ENCODE data around the gene PSD4. TPM values are rescaled to one million over a fixed set of nuclear protein-coding genes. Genes with fewer than 3 reads are reported as not detected.

Gene PSD4
- total and polyA plus RNA-seq, 5 donors from 2014 or later: 18.1 to 124 (median 22.7) TPM

DNA sequence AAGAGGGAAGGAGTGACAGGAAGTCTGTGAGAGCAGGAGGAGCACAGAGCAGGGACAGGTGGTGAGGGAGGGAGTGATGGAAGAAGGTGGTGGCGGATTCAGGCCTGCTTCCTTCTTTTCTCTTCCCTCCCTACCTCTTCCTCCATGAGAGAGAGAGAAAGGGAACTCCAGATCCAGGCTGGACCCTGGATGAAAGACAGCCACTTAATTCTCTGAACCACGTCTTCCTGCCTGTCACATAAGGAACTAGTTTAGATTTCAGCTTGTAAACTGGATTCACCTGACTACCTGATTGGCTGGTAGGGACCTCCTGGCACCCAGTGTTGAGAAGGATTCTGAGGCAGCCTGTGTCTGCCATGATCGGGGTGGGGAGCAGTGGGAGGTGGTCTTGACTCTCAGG lies 56.0 kb downstream of the PSD4 start:
- Histone ChIP-seq H3K27ac (ENCODE audit: insufficient read depth, low read length, poor library complexity, severe bottlenecking) (no peak overlapping the region), H3K36me3 (ENCODE audit: control insufficient read depth, insufficient read depth, low read length) (no peaks in the 10 kb centered on the region), H3K4me1 (ENCODE audit: control insufficient read depth, insufficient read depth, low read length, poor library complexity, severe bottlenecking) (no peaks in the 10 kb centered on the region), H3K9me3 (ENCODE audit: control insufficient read depth in 2 of 2, low read length in 2 of 2) (no peaks in the 10 kb centered on the region), H3K27me3 (ENCODE audit: control insufficient read depth, insufficient read depth, low read length) (no peaks in the 10 kb centered on the region), H3K4me3 (ENCODE audit: low read depth, low read length) (no peak overlapping the region)
- H3K9me3 Mint-ChIP-seq: no peaks in the 10 kb centered on the region
- H3K27ac Mint-ChIP-seq: peak overlapping the region in 1 of 3 donors; percentile 52
- peaks cover 14% of the 10 kb centered on the region for H3K27me3 Mint-ChIP-seq
- DNase-seq (no peak), ATAC-seq (ENCODE audit: low read depth in 2 of 2) (no peak)
- H3K36me3 Mint-ChIP-seq: no peaks in the 10 kb centered on the region
- H3K4me1 Mint-ChIP-seq: peaks cover 0 to 8% (median 5%) of the 10 kb centered on the region in 4 donors
- no peak overlapping the region for H3K4me3 Mint-ChIP-seq

GRCh38 chr2:113230531-113230930 lies 56.8 kb downstream of the PSD4 start:
- Mint-ChIP-seq H3K36me3 (no peaks in the 10 kb centered on the region), H3K27me3 (peaks cover 14% of the 10 kb centered on the region), H3K9me3 (no peaks in the 10 kb centered on the region), H3K4me3 (no peak overlapping the region), H3K4me1 (peaks cover 0 to 11% (median 5%) of the 10 kb centered on the region in 4 donors), H3K27ac (peak overlapping the region in 1 of 3 donors; percentile 52)
- H3K4me1 ChIP-seq (ENCODE audit: control insufficient read depth, insufficient read depth, low read length, poor library complexity, severe bottlenecking): no peaks in the 10 kb centered on the region
- H3K9me3 ChIP-seq (ENCODE audit: control insufficient read depth in 2 of 2, low read length in 2 of 2): no peaks in the 10 kb centered on the region
- DNase-seq (no peak), ATAC-seq (ENCODE audit: low read depth in 2 of 2) (no peak)
- no peaks in the 10 kb centered on the region for H3K27me3 ChIP-seq (ENCODE audit: control insufficient read depth, insufficient read depth, low read length)
- H3K27ac ChIP-seq (ENCODE audit: insufficient read depth, low read length, poor library complexity, severe bottlenecking): no peak overlapping the region
- no peaks in the 10 kb centered on the region for H3K36me3 ChIP-seq (ENCODE audit: control insufficient read depth, insufficient read depth, low read length)
- no peak overlapping the region for H3K4me3 ChIP-seq (ENCODE audit: low read depth, low read length)

DNA sequence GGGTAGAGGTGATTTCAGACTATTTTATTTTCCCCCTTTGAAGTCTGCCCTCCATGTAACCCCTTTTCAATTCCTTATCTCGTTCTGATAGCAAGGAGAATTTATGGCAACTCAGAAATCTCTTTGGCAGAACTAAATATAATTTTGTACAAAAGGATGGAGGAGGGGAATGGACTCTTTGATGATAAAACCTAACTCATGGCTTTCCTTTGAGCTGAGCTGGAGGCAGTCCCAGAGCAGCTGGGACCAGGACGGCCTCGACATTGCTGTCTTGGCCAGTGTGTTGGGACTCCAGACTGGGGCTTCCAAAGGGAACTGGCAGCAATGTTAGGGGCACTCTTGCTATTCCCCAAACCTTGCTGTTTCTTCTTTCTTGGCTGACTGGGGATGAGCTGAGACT lies 57.3 kb downstream of the PSD4 start:
- no peak overlapping the region for H3K4me3 Mint-ChIP-seq
- no peaks in the 10 kb centered on the region for H3K9me3 Mint-ChIP-seq
- no peaks in the 10 kb centered on the region for H3K36me3 Mint-ChIP-seq
- Histone ChIP-seq H3K9me3 (ENCODE audit: control insufficient read depth in 2 of 2, low read length in 2 of 2) (no peaks in the 10 kb centered on the region), H3K4me1 (ENCODE audit: control insufficient read depth, insufficient read depth, low read length, poor library complexity, severe bottlenecking) (no peaks in the 10 kb centered on the region), H3K27me3 (ENCODE audit: control insufficient read depth, insufficient read depth, low read length) (no peaks in the 10 kb centered on the region), H3K4me3 (ENCODE audit: low read depth, low read length) (no peak overlapping the region), H3K36me3 (ENCODE audit: control insufficient read depth, insufficient read depth, low read length) (no peaks in the 10 kb centered on the region), H3K27ac (ENCODE audit: insufficient read depth, low read length, poor library complexity, severe bottlenecking) (no peak overlapping the region)
- ATAC-seq (ENCODE audit: low read depth in 2 of 2) (no peak), DNase-seq (no peak)
- peaks cover 0 to 11% (median 5%) of the 10 kb centered on the region in 4 donors for H3K4me1 Mint-ChIP-seq
- H3K27ac Mint-ChIP-seq: no peak overlapping the region
- H3K27me3 Mint-ChIP-seq: peaks cover 14% of the 10 kb centered on the region

DNA sequence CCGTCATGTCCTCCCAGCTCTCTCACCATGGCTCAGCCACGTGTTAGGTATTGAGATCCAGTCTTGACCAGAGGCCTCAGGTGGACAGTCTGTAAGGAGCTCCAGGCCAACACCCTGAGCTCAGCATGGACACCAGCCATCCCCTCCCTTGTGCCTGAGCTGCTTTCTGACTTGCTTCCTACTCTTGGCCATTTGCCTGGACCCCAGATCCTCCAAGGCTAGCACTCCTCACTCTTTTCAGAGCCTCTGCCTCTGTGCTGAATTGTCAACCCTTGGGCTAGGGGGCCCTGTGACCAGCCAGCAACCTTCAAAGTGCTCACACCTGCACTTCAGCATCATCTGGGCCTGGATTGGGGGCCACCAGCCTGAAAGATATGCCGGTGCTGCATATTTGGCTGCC lies 58.4 kb downstream of the PSD4 start:
- Mint-ChIP-seq H3K27me3 (peaks cover 14% of the 10 kb centered on the region), H3K4me3 (no peak overlapping the region), H3K9me3 (no peaks in the 10 kb centered on the region), H3K4me1 (peaks cover 0 to 18% (median 8%) of the 10 kb centered on the region in 4 donors), H3K36me3 (no peaks in the 10 kb centered on the region), H3K27ac (no peak overlapping the region)
- no peak for DNase-seq
- Histone ChIP-seq H3K27ac (ENCODE audit: insufficient read depth, low read length, poor library complexity, severe bottlenecking) (no peak overlapping the region), H3K4me3 (ENCODE audit: low read depth, low read length) (no peak overlapping the region), H3K4me1 (ENCODE audit: control insufficient read depth, insufficient read depth, low read length, poor library complexity, severe bottlenecking) (no peaks in the 10 kb centered on the region), H3K27me3 (ENCODE audit: control insufficient read depth, insufficient read depth, low read length) (no peaks in the 10 kb centered on the region), H3K36me3 (ENCODE audit: control insufficient read depth, insufficient read depth, low read length) (no peaks in the 10 kb centered on the region), H3K9me3 (ENCODE audit: control insufficient read depth in 2 of 2, low read length in 2 of 2) (no peaks in the 10 kb centered on the region)
- no peak for ATAC-seq (ENCODE audit: low read depth in 2 of 2)

GRCh38 chr2:113232740-113233139 lies 59.0 kb downstream of the PSD4 start:
- H3K9me3 ChIP-seq (ENCODE audit: control insufficient read depth in 2 of 2, low read length in 2 of 2): no peaks in the 10 kb centered on the region
- H3K4me1 Mint-ChIP-seq: peaks cover 0 to 23% (median 11%) of the 10 kb centered on the region in 4 donors
- H3K27ac ChIP-seq (ENCODE audit: insufficient read depth, low read length, poor library complexity, severe bottlenecking): no peak overlapping the region
- no peaks in the 10 kb centered on the region for H3K9me3 Mint-ChIP-seq
- H3K4me1 ChIP-seq (ENCODE audit: control insufficient read depth, insufficient read depth, low read length, poor library complexity, severe bottlenecking): no peaks in the 10 kb centered on the region
- H3K27me3 ChIP-seq (ENCODE audit: control insufficient read depth, insufficient read depth, low read length): no peaks in the 10 kb centered on the region
- H3K4me3 ChIP-seq (ENCODE audit: low read depth, low read length): no peak overlapping the region
- peaks cover 14% of the 10 kb centered on the region for H3K27me3 Mint-ChIP-seq
- no peaks in the 10 kb centered on the region for H3K36me3 ChIP-seq (ENCODE audit: control insufficient read depth, insufficient read depth, low read length)
- H3K4me3 Mint-ChIP-seq: no peak overlapping the region
- no peak overlapping the region for H3K27ac Mint-ChIP-seq
- ATAC-seq (ENCODE audit: low read depth in 2 of 2) (no peak), DNase-seq (no peak)
- no peaks in the 10 kb centered on the region for H3K36me3 Mint-ChIP-seq

DNA sequence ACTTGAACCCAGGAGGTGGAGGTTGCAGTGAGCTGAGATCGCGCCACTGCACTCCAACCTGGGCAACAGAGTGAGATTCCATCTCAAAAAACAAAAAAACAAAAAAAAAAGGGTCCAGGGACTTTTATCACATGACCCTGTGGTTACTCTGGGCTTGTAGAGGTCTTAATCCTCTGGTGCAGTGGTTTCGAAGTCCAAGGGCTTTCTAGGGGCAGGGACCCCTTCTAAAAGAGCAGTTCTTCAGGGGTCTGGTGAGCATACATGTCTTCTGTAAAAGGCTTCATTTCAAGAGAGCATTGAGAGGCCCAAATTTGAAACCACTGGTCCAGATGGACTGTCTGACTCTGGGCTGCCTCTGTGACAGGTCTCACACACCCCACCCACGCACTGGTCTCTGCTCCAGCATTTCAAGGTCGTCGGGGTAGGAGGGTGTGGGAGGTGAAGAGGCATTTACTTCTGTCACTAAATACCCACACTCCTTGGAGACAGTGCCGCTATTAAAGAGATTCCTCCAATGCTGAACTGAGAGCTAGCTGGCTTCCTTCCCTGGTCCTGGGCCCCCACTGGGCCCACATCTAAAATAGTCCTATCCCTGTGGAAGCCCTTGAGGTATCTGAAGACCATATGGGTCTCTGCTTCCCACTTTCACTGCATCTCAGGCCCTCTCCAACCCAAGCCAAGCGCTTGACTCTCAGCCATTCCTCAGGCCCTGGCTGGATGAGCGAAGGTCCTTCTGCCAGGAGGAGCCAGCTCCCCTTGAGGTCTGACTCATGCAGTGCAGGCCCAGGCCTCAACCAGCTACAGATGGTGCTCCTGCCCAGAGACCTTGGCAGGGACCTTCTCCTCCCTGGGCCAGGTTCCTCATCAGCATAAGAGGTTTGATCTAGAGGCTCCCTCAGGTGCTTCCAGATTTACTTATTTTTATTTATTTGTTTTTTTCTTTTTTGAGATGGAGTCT lies 60.1 kb downstream of the PSD4 start:
- no peak overlapping the region for H3K4me3 ChIP-seq (ENCODE audit: low read depth, low read length)
- no peak overlapping the region for H3K27ac ChIP-seq (ENCODE audit: insufficient read depth, low read length, poor library complexity, severe bottlenecking)
- H3K4me1 ChIP-seq (ENCODE audit: control insufficient read depth, insufficient read depth, low read length, poor library complexity, severe bottlenecking): no peaks in the 10 kb centered on the region
- Mint-ChIP-seq H3K4me1 (peaks cover 0 to 26% (median 11%) of the 10 kb centered on the region in 4 donors), H3K9me3 (no peaks in the 10 kb centered on the region), H3K36me3 (no peaks in the 10 kb centered on the region), H3K27me3 (peaks cover 14% of the 10 kb centered on the region), H3K27ac (no peak overlapping the region), H3K4me3 (no peak overlapping the region)
- H3K36me3 ChIP-seq (ENCODE audit: control insufficient read depth, insufficient read depth, low read length): no peaks in the 10 kb centered on the region
- DNase-seq (no peak), ATAC-seq (ENCODE audit: low read depth in 2 of 2) (no peak)
- H3K9me3 ChIP-seq (ENCODE audit: control insufficient read depth in 2 of 2, low read length in 2 of 2): no peaks in the 10 kb centered on the region
- no peaks in the 10 kb centered on the region for H3K27me3 ChIP-seq (ENCODE audit: control insufficient read depth, insufficient read depth, low read length)

- Histone ChIP-seq H3K27ac (ENCODE audit: insufficient read depth, low read length, poor library complexity, severe bottlenecking) (no peak overlapping the region), H3K36me3 (ENCODE audit: control insufficient read depth, insufficient read depth, low read length) (no peaks in the 10 kb centered on the region), H3K4me3 (ENCODE audit: low read depth, low read length) (peak overlapping the region; percentile 7), H3K9me3 (ENCODE audit: control insufficient read depth in 2 of 2, low read length in 2 of 2) (no peaks in the 10 kb centered on the region), H3K27me3 (ENCODE audit: control insufficient read depth, insufficient read depth, low read length) (no peaks in the 10 kb centered on the region), H3K4me1 (ENCODE audit: control insufficient read depth, insufficient read depth, low read length, poor library complexity, severe bottlenecking) (no peaks in the 10 kb centered on the region)
- Mint-ChIP-seq H3K27me3 (peaks cover 10% of the 10 kb centered on the region), H3K4me1 (peaks cover 0 to 30% (median 11%) of the 10 kb centered on the region in 4 donors), H3K9me3 (no peaks in the 10 kb centered on the region), H3K4me3 (peak overlapping the region in 2 of 4 donors; percentile 88 to 95), H3K36me3 (no peaks in the 10 kb centered on the region), H3K27ac (peak overlapping the region in 1 of 3 donors; percentile 92)
- DNase-seq (no peak), ATAC-seq (ENCODE audit: low read depth in 2 of 2) (no peak)
Measured at GRCh38 chr2:113234721-113235346, 61.1 kb downstream of the PSD4 start.
